ENCODE data around the gene FOXP1. TPM values are rescaled to one million over a fixed set of nuclear protein-coding genes. Genes with fewer than 3 reads are reported as not detected.

Gene FOXP1
- total RNA-seq, 1 donor = 455 TPM

DNA sequence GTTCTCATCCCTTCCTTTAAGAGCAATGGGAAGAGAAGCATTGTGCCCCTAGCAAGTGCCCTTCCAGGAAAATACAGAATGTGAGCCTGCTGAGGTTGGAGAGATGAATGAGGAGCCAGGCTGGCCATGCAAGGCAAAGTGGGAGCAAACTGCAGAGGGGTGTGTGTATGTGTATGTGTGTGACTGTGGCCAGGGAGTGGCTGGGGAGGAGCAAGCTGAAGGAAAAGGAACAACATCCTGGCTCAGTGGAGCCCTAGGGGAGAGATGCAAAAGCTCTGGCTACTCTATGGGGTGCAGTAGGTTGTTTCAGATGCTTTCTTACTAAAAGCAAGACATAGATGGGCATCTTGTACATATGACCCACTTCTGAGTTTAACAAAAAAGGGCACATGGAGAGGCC is 20.6 kb downstream of the FOXP1 start:
- Histone ChIP-seq H3K4me1 (ENCODE audit: insufficient read depth, low read length) (peaks cover 14% of the 10 kb centered on the region), H3K9me3 (ENCODE audit: low read depth, low read length) (no peaks in the 10 kb centered on the region), H3K27me3 (ENCODE audit: insufficient read depth, low read length) (no peaks in the 10 kb centered on the region), H3K4me3 (ENCODE audit: low read length) (no peak overlapping the region)

DNA sequence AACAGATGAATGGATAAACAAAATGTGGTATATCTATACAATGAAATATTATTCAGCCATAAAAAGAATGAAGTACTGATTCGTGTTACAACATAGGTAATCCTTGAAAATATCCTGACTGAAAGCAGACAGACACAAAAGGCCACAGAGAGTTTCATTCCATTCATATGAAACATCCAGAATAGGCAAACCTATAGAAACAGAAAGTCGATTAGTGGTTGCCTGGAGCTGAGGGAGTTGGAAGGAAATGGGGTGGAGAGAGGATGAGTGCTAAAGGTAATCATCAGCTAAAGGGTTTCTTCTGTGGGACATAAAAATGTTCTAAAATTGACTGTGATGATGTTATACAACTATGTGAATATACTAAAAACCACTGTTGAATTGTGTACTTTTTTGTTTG is 22.9 kb downstream of the FOXP1 start:
- Histone ChIP-seq H3K9me3 (ENCODE audit: low read depth, low read length) (no peaks in the 10 kb centered on the region), H3K27me3 (ENCODE audit: insufficient read depth, low read length) (no peaks in the 10 kb centered on the region), H3K4me3 (ENCODE audit: low read length) (no peak overlapping the region), H3K4me1 (ENCODE audit: insufficient read depth, low read length) (peaks cover 14% of the 10 kb centered on the region)

DNA sequence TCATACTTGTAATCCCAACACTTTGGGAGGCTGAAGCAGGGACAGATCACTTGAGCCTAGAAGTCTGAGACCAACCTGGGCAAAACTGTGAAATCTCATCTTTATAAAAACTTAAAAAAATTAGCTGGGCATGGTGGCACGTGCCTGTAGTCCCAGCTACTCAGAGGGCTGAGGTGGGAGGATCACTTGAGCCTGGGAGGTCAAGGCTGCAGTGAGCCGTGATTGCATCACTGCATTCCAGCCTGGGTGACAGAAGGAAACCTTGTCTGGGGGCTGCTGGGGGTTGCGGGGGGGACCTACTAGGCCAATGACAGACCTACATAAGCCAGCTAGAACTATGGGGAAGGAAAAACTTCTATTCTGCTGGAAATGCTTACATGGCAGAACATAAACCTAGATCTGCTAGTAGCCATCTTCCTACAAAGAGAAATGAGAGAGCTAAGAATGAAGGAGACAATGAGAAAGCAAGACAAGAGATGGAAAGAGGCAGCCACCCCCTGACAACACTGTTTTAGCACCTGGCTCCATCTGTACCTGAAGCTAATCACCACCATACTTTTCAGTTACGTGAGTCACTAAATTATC is 23.9 kb downstream of the FOXP1 start:
- H3K4me3 ChIP-seq (ENCODE audit: low read length) = no peak overlapping the region

GRCh38 chr3:71559021-71559420 is 24.5 kb downstream of the FOXP1 start:
- H3K27me3 ChIP-seq (ENCODE audit: insufficient read depth, low read length) = no peaks in the 10 kb centered on the region

More for the DNA sequence above, 23.9 kb downstream of the FOXP1 start:
- H3K9me3 ChIP-seq (ENCODE audit: low read depth, low read length) = no peaks in the 10 kb centered on the region
- no peaks in the 10 kb centered on the region for H3K27me3 ChIP-seq (ENCODE audit: insufficient read depth, low read length)
- H3K4me1 ChIP-seq (ENCODE audit: insufficient read depth, low read length) = peaks cover 16% of the 10 kb centered on the region

DNA sequence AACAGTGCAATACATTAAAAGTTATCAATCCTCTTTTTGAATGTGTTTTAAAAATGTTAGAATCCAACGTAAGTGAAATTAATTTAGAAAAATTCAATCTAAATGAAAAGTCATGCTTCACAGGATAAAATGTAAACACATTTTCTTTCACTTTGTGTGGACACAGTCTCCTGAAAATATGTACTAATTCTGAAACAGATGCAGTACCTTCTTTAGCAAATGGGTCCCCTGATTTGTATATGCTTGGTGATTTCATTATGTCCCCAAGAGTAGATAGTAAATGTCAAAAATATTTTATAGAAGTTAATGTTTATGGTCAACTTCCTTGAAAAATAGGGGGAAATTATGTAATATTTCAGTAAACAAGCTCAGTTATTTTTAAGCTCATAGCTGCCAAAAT is 28.9 kb downstream of the FOXP1 start:
- no peaks in the 10 kb centered on the region for H3K9me3 ChIP-seq (ENCODE audit: low read depth, low read length)
- no peaks in the 10 kb centered on the region for H3K27me3 ChIP-seq (ENCODE audit: insufficient read depth, low read length)
- H3K4me3 ChIP-seq (ENCODE audit: low read length) = no peak overlapping the region
- peaks cover 26% of the 10 kb centered on the region for H3K4me1 ChIP-seq (ENCODE audit: insufficient read depth, low read length)

More at GRCh38 chr3:71559021-71559420, 24.5 kb downstream of the FOXP1 start:
- Histone ChIP-seq H3K4me3 (ENCODE audit: low read length) (no peak overlapping the region), H3K9me3 (ENCODE audit: low read depth, low read length) (no peaks in the 10 kb centered on the region), H3K4me1 (ENCODE audit: insufficient read depth, low read length) (peaks cover 15% of the 10 kb centered on the region)

- Histone ChIP-seq H3K27me3 (ENCODE audit: insufficient read depth, low read length) (no peaks in the 10 kb centered on the region), H3K4me3 (ENCODE audit: low read length) (no peak overlapping the region), H3K4me1 (ENCODE audit: insufficient read depth, low read length) (peaks cover 57% of the 10 kb centered on the region), H3K9me3 (ENCODE audit: low read depth, low read length) (no peaks in the 10 kb centered on the region)
Observed at GRCh38 chr3:71551311-71551919, 32.1 kb downstream of the FOXP1 start.

GRCh38 chr3:71549951-71550350 is 33.6 kb downstream of the FOXP1 start:
- no peaks in the 10 kb centered on the region for H3K9me3 ChIP-seq (ENCODE audit: low read depth, low read length)
- peaks cover 62% of the 10 kb centered on the region for H3K4me1 ChIP-seq (ENCODE audit: insufficient read depth, low read length)
- no peak overlapping the region for H3K4me3 ChIP-seq (ENCODE audit: low read length)
- H3K27me3 ChIP-seq (ENCODE audit: insufficient read depth, low read length) = no peaks in the 10 kb centered on the region

GRCh38 chr3:71548705-71549384 is 34.7 kb downstream of the FOXP1 start:
- Histone ChIP-seq H3K27me3 (ENCODE audit: insufficient read depth, low read length) (no peaks in the 10 kb centered on the region), H3K4me3 (ENCODE audit: low read length) (no peak overlapping the region), H3K4me1 (ENCODE audit: insufficient read depth, low read length) (peaks cover 66% of the 10 kb centered on the region), H3K9me3 (ENCODE audit: low read depth, low read length) (no peaks in the 10 kb centered on the region)

DNA sequence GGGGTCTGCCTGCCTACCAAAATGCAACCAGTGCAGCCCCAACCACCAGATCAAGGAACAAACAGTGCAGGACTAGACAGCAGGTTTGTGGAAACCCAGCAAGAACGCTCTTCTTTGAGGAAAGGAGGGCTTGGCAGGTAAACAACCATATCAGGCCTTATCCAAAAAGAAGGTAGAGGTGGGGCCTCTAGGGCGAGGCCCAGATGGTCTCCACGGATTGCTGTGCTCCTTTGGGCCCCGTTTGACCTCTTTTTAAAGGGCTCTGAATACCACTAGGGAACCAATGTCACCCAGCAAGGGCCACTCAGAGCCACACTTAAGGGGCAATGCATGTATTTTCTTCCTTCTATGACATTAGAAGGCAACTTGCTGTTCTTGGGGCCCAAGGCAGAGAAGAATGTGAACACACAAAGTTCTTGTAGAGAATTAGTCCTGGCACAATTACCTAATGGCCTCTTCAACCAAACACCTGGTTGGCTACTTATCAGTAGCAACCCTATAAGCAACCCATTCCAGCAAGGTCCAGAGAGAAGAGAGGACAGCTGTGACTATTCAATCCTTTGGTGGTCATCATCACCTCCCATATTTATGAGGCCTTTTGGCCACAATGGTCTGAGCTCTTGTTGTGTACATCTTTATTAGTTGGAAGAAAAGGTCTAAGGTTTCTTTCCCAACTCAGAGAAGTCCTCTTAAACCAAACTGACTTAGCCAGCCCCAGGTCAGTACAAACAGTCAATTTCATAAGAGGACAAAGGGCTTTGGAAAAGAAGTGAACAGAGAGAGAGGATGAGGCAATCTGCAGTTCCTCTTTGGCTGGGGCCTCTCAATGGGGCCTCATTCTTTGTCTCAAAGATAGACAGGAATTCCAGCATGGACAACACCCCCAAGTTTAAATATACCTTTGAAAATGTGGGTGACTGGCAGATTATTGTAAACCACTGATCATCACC is 36.0 kb downstream of the FOXP1 start:
- no peaks in the 10 kb centered on the region for H3K27me3 ChIP-seq (ENCODE audit: insufficient read depth, low read length)
- H3K4me3 ChIP-seq (ENCODE audit: low read length) = no peak overlapping the region
- H3K9me3 ChIP-seq (ENCODE audit: low read depth, low read length) = no peaks in the 10 kb centered on the region
- peaks cover 76% of the 10 kb centered on the region for H3K4me1 ChIP-seq (ENCODE audit: insufficient read depth, low read length)

GRCh38 chr3:71546821-71547220 is 36.7 kb downstream of the FOXP1 start:
- H3K4me1 ChIP-seq (ENCODE audit: insufficient read depth, low read length) = peaks cover 80% of the 10 kb centered on the region
- no peaks in the 10 kb centered on the region for H3K27me3 ChIP-seq (ENCODE audit: insufficient read depth, low read length)
- no peaks in the 10 kb centered on the region for H3K9me3 ChIP-seq (ENCODE audit: low read depth, low read length)
- no peak overlapping the region for H3K4me3 ChIP-seq (ENCODE audit: low read length)

GRCh38 chr3:71545330-71545729 is 38.2 kb downstream of the FOXP1 start:
- H3K4me3 ChIP-seq (ENCODE audit: low read length) = no peak overlapping the region
- H3K4me1 ChIP-seq (ENCODE audit: insufficient read depth, low read length) = peaks cover 80% of the 10 kb centered on the region
- no peaks in the 10 kb centered on the region for H3K27me3 ChIP-seq (ENCODE audit: insufficient read depth, low read length)
- no peaks in the 10 kb centered on the region for H3K9me3 ChIP-seq (ENCODE audit: low read depth, low read length)

DNA sequence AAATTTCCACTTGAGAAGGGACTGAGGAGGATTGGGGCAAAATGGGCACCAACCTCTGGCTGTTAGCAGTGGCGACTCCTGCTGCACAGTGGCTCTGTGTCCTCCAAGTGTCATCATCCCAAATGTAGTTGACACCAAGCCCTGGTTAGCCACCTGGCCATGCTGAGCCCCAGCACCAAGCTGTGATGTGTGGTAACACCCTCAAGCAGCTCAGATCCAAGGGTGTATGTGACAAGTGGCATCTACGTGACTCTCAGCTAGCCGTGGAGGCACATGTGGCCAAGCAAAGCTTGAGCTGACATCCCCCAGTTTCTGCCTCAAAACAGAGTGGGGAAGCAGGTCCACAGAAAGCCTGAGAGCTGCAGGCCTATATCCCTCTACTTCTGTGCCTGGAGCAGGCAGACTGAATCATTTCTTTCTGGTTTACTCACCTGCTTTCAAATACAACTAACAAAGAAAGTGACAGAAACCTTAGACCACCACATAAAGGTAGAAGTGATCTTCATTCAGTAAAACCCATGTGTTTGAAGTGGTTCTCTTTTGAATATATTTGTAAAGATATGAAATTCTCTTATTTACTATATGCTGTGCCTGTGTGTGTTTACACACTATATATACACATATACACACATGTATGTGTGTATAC is 40.0 kb downstream of the FOXP1 start:
- Histone ChIP-seq H3K4me3 (ENCODE audit: low read length) (no peak overlapping the region), H3K9me3 (ENCODE audit: low read depth, low read length) (no peaks in the 10 kb centered on the region), H3K4me1 (ENCODE audit: insufficient read depth, low read length) (peaks cover 64% of the 10 kb centered on the region), H3K27me3 (ENCODE audit: insufficient read depth, low read length) (no peaks in the 10 kb centered on the region)

GRCh38 chr3:71542521-71543370 is 40.8 kb downstream of the FOXP1 start:
- Histone ChIP-seq H3K4me1 (ENCODE audit: insufficient read depth, low read length) (peaks cover 57% of the 10 kb centered on the region), H3K27me3 (ENCODE audit: insufficient read depth, low read length) (no peaks in the 10 kb centered on the region), H3K4me3 (ENCODE audit: low read length) (no peak overlapping the region), H3K9me3 (ENCODE audit: low read depth, low read length) (no peaks in the 10 kb centered on the region)

- H3K9me3 ChIP-seq (ENCODE audit: low read depth, low read length) = no peaks in the 10 kb centered on the region
- no peak overlapping the region for H3K4me3 ChIP-seq (ENCODE audit: low read length)
- no peaks in the 10 kb centered on the region for H3K27me3 ChIP-seq (ENCODE audit: insufficient read depth, low read length)
- H3K4me1 ChIP-seq (ENCODE audit: insufficient read depth, low read length) = peaks cover 53% of the 10 kb centered on the region
Observed at GRCh38 chr3:71541313-71541712, 42.2 kb downstream of the FOXP1 start.

All from mononuclear cell (primary cell).